ENCODE results near the gene SUPT5H.

- no peak for TF ChIP-seq CTCF (IDR thresholded peaks at IDR 0.05)
- no peak for TF ChIP-seq EZH2phosphoT487 (IDR thresholded peaks at IDR 0.05)
These were observed 79.1 kb downstream of the SUPT5H start for GRCh38 chr19:39524495-39524894.

Measured in neural progenitor cell (in vitro differentiated cells).